ENCODE data around the gene GBP4.

DNA sequence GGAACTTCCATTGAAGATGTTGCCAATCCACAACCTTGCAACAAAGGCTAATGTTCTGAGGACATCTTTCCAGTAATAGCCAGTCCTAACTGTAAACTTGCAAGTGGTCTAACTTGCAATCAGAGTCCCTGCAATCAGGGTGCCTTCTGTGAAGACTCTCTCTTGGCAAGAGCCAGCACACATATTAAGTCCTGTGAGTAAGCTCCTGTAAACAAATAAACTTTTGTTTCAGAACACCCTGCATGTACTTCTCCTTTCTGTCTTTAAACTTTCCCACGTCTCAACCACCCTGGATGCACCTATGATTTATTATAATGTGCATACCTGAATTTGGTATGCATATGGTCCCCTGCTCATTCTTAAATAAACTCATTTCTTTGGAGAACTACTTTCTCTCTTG, 32.0 kb downstream of the GBP4 start:
- TF ChIP-seq, protein P1, sequence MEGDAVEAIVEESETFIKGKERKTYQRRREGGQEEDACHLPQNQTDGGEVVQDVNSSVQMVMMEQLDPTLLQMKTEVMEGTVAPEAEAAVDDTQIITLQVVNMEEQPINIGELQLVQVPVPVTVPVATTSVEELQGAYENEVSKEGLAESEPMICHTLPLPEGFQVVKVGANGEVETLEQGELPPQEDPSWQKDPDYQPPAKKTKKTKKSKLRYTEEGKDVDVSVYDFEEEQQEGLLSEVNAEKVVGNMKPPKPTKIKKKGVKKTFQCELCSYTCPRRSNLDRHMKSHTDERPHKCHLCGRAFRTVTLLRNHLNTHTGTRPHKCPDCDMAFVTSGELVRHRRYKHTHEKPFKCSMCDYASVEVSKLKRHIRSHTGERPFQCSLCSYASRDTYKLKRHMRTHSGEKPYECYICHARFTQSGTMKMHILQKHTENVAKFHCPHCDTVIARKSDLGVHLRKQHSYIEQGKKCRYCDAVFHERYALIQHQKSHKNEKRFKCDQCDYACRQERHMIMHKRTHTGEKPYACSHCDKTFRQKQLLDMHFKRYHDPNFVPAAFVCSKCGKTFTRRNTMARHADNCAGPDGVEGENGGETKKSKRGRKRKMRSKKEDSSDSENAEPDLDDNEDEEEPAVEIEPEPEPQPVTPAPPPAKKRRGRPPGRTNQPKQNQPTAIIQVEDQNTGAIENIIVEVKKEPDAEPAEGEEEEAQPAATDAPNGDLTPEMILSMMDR (IDR thresholded peaks at IDR 0.05 in 2 of 3, conservative IDR thresholded peaks at IDR 0.05 in 1 of 3; ENCODE audit: borderline replicate concordance in 1 of 3, insufficient read depth in 1 of 3, low read depth in 2 of 3, low read length in 2 of 3), result no peak
- TF ChIP-seq POLR2A (IDR thresholded peaks at IDR 0.05; ENCODE audit: borderline replicate concordance, extremely low read depth, insufficient read depth, insufficient read length) (no peak), YY1 (IDR thresholded peaks at IDR 0.05; ENCODE audit: extremely low read depth, insufficient replicate concordance, low read depth, low read length) (no peak), EZH2 (IDR thresholded peaks at IDR 0.05) (no peak), TCF7L2 (IDR thresholded peaks at IDR 0.05; ENCODE audit: borderline replicate concordance, extremely low read depth, insufficient read depth, insufficient read length) (no peak), JUND (IDR thresholded peaks at IDR 0.05) (no peak), EGR1 (IDR thresholded peaks at IDR 0.05; ENCODE audit: low read depth) (no peak)
- TF ChIP-seq, protein P2, sequence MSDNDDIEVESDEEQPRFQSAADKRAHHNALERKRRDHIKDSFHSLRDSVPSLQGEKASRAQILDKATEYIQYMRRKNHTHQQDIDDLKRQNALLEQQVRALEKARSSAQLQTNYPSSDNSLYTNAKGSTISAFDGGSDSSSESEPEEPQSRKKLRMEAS (IDR thresholded peaks at IDR 0.05), result no peak

Data from HCT116 (cell line).